GM19463 (cell line): ENCODE results near the gene TMEM25.
"Not testable (repeated sequence)": the region's sequence is repeated elsewhere in the genome, so short reads cannot be mapped to it uniquely, and the experiment has no call there.

Experiments
- ATAC-seq: cut with Tn5 transposase; IDR thresholded peaks from one replicate; pipeline ENCODE4 v1.9.1; 2021; ENCODE audit warnings: mild to moderate bottlenecking, moderate library complexity; ENCODE audit not compliant: unreplicated experiment

The TMEM25 gene

DNA sequence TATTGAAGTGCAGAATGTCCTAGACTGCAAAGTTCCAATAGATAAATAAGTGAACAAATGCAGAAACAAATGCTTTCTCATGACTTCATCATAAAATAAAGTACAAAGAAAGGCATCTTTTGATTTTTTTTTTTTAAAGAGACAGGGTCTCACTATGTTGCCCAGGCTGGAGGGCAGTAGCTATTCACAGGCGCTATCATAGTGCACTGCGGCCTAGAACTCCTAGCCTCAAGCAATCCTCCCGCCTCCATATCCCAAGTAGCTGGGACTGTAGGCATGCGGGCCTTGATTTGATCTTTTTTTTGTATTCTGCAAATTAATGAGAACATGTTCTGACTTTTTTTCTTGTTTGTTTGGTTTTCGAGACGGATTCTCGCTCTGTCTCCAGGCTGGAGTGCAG lies 43.6 kb downstream of the TMEM25 start:
- ATAC-seq, result no peak

DNA sequence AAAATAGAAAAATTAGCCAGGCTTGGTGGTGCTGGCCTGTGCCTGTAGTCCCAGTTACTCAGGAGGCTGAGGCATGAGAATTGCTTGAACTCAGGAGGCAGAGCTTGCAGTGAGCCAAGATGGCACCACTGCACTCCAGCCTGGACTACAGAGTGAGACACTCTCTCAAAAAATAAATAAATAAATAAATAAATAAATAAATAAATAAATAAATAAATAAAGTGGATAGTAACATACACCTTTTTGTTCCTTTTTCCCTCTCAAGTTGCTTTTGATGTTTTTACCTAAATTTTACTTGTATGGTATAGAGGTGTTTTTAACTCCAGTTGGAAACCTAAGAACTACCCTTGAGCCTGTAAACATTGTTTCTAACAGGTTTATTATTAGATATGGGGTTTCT lies 47.0 kb downstream of the TMEM25 start:
- not testable (repeated sequence) for ATAC-seq

DNA sequence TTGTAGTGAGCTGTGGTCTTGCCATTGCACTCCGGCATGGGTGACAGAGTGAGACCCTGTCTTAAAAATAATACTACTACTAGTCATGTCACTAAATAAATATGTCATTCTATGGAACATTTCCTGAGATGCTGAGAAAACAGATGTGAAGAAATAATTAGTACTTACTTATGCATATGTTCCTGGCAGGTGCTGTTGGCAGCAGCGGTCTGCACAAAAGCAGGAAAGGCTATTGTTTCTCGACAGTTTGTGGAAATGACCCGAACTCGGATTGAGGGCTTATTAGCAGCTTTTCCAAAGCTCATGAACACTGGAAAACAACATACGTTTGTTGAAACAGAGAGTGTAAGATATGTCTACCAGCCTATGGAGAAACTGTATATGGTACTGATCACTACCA lies 50.1 kb downstream of the TMEM25 start:
- ATAC-seq, result no peak
